ENCODE results near the gene DUOX1.
A peak's percentile ranks its signal among the peaks of the same experiment; 100 is the strongest.

The DUOX1 gene

DNA sequence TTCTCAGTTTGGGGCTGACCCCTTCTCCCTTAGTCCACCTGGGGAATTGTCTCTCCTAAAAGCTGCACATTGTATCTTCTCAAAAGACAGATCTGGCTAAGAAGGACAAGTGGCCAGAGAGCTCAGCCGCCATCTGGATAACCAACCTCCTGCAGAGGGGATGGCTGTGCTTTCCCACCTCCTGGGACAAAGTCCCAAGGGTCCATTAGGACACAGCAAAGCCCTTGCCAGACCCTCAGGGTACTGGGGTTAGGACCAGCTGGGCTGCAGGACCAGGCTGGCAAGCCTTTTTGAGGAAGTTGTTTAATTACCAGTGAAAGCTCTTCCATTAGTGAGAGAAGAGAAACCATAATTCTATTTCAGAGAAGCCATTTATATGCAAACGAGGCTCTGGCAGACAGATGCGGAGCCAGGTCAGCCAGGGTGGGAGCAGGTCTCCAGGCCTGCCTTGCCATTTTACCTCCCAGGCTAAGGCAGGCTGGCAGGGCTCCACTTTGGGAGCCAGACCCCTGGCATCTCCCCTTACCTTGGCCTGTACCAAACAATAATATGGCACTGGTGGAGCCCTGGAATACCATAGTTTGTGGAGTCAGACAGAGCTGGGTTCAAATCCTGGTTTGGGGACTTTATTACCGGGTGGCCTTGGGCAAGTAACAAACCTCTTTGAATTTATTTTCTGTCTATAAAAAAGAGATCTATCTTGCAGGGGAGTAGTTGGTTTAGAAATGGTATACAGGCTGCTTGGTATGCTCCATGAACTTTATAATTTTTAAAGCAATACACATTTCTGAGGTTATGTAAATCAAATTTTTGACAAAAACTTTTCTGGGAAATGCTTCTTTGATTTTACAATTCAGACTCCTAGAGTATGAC is 40.0 kb downstream of the DUOX1 start:
- no peak for DNase-seq

- no peak for DNase-seq
Observed at GRCh38 chr15:45171912-45172311, 42.1 kb downstream of the DUOX1 start.

GRCh38 chr15:45174069-45174468 is 44.3 kb downstream of the DUOX1 start:
- no peak for DNase-seq

DNA sequence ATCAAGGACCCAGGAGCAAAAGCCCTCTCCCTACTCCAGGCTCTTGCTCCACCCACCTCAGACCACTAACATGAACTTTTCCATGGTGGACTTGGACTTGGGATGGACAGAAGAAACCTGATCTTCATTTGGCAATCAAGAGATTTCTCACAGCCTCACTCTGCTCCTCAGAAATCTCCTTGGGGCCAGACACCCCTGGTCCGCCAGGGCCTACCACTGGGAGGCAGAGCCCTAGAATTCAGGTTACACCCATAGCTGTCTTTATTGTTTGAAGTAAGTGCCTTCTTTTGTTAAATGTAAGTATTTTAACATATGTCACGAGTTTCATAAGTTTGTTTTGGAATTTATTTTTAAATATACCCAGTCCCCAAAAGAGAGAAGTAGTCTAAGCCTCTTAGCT is 44.8 kb downstream of the DUOX1 start:
- DNase-seq = no peak

- DNase-seq = no peak
Observed at GRCh38 chr15:45177285-45177684, 47.5 kb downstream of the DUOX1 start.

DNA sequence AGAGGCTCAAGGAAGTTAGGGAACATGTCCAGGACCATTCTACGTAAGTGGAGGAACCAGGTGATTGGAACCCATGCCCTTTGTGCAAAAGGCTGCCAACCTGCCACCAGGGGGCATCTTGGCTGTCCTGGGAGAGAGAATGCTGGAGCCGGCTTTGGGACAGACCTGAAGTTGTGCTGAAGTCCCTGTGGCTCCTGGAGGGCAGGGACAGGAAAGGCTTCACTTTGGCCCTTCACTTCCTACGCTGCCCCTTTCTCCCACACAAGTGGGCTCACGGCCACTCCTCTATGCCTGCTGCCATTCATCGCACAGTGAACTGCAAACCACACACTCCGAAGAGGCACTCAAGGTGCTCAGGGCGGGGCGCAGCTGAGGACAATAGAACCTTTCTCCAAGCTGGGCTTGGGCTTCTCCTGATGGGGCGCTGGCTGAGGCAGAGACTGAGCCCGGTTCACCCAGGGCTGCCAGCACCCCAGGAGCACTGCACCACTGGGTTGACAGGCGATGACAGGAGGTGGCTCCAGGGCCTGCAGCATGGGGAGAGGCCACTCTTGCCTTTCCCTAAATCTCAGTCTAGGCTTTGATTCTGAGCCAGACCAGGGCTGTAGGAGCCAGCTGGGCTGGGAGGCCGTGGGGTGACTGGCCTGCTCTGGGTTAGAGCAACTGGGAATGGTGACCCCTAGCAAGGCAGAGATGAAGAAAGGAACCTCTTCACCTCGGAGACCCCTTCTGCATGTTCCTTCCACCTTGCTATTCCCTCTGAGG is 49.6 kb downstream of the DUOX1 start:
- peak; percentile 56 for DNase-seq

DNA sequence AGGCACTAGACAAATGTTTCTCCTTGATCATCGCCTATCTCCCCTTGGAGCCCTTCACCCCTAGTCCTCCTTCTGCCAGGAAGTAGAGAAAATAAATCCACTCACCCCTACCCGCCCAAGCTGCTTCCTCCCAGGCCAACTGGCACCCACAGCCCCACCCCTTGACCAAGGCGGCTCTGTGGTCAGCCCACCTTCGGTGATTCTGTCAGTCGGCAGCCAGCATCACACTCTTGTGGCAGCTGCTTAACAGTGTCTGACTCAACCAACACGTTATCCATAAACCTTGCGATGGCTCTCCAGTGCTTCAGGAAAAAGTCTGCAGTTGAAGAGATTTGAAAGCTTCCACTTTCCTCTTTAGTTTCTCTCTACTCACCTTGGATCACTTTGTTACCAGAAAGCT is 50.4 kb downstream of the DUOX1 start:
- peak; percentile 23 for DNase-seq

- DNase-seq = no peak
Observed at GRCh38 chr15:45180648-45181436, 51.0 kb downstream of the DUOX1 start.

DNA sequence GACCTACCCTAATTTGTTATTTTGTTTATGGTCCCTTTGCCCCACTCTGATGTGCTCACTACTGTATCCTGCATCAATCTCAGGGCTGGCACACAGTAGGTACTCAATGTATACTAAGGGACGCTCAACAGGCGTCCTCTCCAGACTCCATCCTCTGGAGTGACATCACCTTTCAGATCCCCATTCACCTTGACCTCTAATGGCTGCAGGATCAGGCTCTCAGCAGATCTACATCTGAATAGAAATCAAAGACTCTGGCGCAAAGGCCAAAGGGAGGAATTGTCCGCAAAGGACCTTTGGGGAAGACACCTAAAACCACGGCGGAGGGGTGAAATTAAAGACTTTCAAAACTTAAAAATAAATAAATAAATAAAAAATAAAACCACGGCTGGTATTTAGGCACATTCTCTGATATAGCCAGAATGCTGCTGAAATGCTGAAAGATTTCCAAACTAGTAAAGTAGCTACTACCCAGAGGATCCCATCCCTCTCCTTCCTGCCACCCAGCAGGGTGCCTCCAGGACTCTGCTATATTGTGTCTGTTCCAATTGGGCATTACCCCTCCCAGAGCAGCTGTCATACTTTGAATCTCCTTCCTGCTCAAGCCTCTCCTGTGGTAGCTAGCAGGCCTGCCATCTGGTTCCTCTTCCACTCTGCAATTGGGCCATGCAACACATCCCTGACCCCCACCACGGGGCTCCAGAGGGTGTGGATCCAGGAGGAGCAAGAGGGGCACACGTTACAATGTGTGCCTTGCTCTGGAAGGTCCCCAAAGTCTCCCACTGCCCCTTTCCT is 51.9 kb downstream of the DUOX1 start:
- DNase-seq = no peak

DNA sequence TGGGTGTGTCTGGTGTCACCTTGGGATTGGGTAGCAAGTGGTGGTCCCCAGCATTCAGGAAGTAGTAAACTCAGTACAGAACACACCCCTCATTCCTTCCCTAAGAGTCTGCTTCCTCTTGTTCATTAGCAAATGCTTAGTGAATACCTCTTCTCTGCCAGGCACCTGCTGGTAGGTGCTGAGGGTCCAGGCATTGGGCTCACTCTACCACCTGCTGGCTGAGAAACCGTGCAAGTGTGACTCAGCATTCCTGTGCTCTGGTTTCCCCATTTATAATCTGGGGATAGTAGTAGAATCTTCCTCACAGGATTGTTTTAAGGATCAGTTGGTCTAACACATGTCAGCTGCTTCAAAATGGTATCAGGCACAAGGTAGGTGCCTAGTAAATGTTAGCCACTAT is 53.2 kb downstream of the DUOX1 start:
- no peak for DNase-seq

- DNase-seq = no peak
Observed at GRCh38 chr15:45183511-45183910, 53.7 kb downstream of the DUOX1 start.

- no peak for DNase-seq
Observed at GRCh38 chr15:45184562-45185041, 54.8 kb downstream of the DUOX1 start.

DNA sequence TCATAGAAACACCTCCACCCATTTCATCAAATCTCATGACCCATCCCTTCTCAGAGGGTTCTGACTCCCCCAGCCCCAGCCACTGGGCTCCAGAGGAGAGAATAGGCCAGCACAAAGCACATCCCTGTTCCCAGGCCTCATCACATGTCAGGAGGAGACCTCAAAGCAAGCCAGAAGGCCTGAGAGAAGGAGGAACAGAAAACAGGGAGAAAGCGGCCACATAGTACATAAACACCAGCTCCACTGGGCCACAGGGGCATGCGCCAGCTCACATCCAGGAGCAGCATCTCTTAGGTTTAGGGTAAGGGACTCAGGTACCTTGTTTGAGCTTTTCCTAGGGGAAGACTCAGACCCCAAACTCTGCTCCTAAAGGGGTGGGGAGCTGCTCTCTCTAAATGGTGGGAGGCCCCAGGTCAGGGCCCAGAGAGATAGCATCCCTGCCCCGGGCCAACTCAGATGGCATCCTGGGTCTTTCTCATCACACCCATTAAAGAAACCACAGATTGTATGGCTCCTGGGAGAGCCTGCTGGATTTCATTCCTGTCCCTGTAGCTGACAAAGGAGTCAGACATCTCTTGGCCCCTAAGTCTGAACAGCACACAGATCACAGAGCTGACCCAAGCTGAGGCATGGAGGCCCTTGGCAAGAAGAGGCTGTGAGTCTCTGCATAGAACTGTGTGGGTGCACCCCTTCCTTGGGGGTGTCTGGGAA is 55.4 kb downstream of the DUOX1 start:
- DNase-seq = no peak

- no peak for DNase-seq
Observed at GRCh38 chr15:45185903-45186770, 56.3 kb downstream of the DUOX1 start.

GRCh38 chr15:45186771-45187577 is 57.2 kb downstream of the DUOX1 start:
- no peak for DNase-seq

GRCh38 chr15:45187578-45187893 is 57.7 kb downstream of the DUOX1 start:
- no peak for DNase-seq

DNA sequence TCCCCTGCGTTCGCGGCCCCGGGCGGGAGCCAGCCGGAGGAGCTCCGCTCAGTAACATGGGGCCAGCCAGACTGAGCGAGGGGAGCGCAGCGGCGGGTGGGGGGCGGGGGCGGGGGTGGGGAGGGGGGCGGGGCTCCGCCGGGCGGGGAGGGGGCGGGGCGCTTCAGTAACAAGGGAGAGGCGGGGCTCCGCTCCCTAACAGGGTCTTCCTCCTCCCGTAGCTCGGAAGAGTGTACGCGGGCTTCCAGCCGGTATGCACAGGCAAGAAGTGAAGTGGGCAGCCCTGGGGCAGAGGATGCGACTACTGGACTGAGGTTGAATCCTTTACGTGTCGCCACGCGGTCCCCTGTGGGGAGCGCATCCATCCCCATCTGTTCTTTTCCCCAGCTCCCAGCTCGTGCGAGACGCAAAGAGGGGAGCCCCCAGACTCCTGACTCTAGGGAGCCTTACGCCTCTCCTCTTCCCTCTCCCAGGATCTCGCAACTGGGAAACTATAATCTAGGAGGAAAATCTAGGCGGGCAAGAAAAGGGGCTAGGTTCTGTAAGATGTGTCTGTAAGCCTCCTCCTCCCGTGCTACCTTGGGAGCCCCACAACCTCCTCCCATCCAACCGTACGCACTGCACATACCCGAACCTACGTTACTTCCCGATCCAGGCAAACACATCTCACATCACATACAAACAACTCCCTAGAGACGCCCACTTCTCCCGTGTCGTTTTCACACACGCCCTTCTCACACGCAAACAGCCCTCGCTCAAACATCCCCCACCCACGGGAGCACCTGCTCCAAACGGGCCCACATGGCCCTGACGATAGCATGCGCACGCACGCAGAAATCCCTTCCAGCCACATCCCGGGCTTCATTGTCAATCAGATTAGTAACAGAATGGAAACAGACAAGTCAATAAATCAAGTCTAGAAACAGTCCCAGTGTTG is 58.4 kb downstream of the DUOX1 start, which contains the start of gene SHF:
TSS of gene SHF (minus strand) at position 73 of the 937 bp plus-strand sequence. CDS start at position 58, 15 bp downstream.
- DNase-seq = peak; percentile 62

DNA sequence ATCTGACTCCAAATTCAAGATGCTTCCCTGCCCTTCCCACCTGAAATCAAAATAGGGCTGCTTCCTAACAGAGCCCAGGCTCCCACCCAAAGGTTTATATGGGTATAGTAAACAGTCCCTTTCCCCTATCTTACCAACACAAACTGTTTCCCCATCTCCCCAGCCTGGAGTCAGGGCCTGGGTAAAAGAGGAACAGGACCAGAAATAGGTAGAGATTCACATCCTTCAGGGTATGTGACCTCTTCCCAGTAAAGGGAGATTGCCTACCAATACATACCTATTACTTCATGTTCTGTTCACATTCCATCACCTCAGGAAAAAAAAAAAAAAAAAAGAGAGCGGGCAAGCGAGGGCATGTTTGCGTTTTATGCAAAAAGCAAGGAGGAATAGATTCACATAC is 67.7 kb downstream of the DUOX1 start:
- DNase-seq = no peak
